Erythroblast (primary cell): Measurements from ENCODE around the gene BMP8A.
"Not testable (repeated sequence)": the region's sequence is repeated elsewhere in the genome, so short reads cannot be mapped to it uniquely, and the experiment has no call there.

Experiments
- DNase-seq, 2 experiments: peaks; one replicate each; lab custom pipeline; 2025; lab: John Stamatoyannopoulos, UW
- GATA1 ChIP-seq: IDR thresholded peaks from 2 replicates; pipeline ENCODE4 v1.6.1; 2011; ENCODE audit warnings: low read depth, mild to moderate bottlenecking, control low read depth, low read length, moderate library complexity
- POLR2A ChIP-seq: IDR thresholded peaks from 2 replicates; pipeline ENCODE4 v1.6.1; 2011; ENCODE audit warnings: mild to moderate bottlenecking, low read length

BMP8A gene

GRCh38 chr1:39490596-39491145 lies 765 bp upstream of the BMP8A start:
- TF ChIP-seq GATA1 (no peak), POLR2A (no peak)
- no peak for DNase-seq

GRCh38 chr1:39492118-39493042 lies 944 bp downstream of the BMP8A start:
- DNase-seq, result not testable (repeated sequence)

- DNase-seq, result not testable (repeated sequence)
These were observed 1.8 kb downstream of the BMP8A start for GRCh38 chr1:39493043-39493810.

- DNase-seq, result no peak
- TF ChIP-seq POLR2A (no peak), GATA1 (no peak)
These were observed 3.4 kb downstream of the BMP8A start for GRCh38 chr1:39494671-39495410.

DNA sequence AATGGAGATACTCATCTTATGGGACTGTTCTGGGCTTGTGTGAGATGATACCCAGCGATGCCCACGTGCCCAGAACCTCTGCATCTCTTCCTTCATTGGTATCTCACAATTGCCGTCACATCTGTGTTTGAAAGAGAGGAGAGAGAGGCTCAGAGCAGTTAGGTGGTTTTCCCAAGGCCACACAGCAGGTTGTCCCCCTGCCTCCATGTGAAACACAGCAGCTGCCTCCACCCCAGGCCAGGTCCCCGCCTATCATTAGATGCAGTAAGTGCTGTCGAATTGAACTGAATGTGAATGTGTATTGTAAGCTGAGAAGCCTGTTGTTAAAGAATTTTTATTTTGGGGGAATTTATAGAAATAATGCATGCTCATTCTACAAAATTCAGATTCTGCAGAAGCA lies 5.1 kb downstream of the BMP8A start:
- DNase-seq, result not testable (repeated sequence)

- DNase-seq, result no peak
- TF ChIP-seq GATA1, result no peak
- no peak for TF ChIP-seq POLR2A
These were observed 6.1 kb downstream of the BMP8A start for GRCh38 chr1:39497585-39497984.

DNA sequence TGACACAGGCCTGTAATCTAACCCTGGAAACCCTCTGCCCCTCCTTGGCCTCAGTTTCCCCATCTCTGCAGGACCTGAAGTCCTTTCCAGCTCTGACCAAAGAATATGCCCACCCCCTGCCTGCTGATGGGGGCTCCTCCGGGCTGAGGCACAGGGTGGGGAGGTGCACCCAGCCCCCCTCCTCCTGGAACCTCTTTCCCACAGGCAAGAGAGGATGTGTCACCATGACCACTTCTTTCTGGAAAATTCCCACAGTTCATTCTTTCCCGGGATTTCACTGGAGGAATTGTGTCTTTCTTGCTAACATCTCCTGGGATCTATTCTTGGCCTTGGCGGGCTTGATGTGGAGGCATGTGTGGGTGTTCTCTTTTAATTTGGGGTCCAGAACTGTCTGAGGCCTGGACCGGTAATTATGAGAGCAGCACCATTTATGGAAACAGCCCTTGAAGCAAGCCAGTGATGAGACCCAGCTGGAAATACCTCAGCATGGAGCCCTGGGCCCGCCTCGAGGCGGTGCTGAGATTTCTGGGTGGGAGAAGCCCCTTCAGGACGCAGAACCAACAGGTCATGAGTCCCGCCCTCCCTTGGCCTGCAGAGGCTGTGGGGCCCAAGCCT lies 6.8 kb downstream of the BMP8A start:
- DNase-seq, result not testable (repeated sequence)

GRCh38 chr1:39498821-39499220 lies 7.4 kb downstream of the BMP8A start:
- not testable (repeated sequence) for DNase-seq

- no peak for DNase-seq
- TF ChIP-seq GATA1 (no peak), POLR2A (no peak)
These were observed 8.2 kb downstream of the BMP8A start for GRCh38 chr1:39499668-39500067.

DNA sequence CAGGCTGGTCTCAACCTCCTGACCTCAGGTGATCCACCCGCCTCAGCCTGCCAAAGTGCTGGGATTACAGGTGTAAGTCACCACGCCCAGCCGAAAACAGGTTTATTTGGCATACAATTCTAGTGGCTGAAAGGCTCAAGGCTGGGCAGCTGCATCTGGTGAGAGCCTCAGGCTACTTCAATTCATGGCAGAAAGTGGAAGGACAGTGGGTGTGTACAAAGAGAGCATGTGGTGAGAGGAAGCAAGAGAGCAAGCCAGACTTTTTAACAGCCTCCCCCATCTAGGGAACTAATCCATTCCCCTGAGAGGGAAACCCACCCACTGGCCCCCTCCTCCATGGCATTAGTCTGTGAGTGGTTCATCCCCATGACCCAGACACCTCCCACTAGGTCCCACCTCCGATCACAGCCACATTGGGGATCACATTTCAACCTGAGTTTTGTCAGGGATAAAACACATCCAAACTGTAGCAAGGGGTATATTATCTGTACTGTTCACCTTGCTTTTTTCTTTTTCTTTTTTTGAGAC lies 9.5 kb downstream of the BMP8A start:
- no peak for TF ChIP-seq GATA1
- no peak for TF ChIP-seq POLR2A
- DNase-seq, result no peak

GRCh38 chr1:39501666-39502065 lies 10.2 kb downstream of the BMP8A start:
- TF ChIP-seq POLR2A, result no peak
- TF ChIP-seq GATA1, result no peak
- DNase-seq, result no peak

DNA sequence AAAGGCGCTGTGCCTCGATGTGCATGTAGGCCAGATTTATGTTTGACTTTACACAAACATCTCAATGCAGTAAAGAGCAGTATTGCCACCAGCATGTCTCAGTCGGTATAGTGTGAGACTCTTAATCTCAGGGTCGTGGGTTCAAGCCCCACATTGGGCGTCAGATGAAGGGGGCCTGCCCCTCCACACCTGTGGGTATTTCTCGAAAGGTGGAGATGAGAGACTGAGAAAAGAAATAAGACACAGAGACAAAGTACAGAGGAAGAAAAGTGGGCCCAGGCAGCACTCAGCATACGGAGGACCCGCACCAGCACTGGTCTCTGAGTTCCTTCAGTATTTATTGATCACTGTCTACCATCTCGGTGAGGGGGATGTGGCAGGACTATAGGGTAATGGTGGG lies 13.0 kb downstream of the BMP8A start:
- DNase-seq, result not testable (repeated sequence)

DNA sequence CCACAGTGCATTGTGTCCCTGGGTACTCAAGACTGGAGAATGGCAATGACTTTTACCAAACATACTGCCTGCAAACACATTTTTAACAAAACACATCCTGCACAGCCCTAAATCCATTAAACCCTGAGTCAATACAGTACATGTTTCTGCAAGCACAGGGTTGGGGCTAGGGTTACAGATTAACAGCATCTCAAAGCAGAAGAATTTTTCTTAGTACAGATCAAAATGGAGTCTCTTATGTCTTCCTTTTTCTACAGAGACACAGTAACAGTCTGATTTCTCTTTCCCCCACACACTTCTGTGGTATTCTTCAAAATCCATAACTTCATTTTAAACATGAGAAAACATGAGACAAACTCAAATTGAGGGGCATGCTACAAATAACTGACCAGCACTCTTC lies 13.9 kb downstream of the BMP8A start:
- TF ChIP-seq GATA1 (no peak), POLR2A (no peak)
- no peak for DNase-seq
